ENCODE results near the gene CFAP65.

The CFAP65 gene

GRCh38 chr2:219034823-219035222 is 6.5 kb downstream of the CFAP65 start:
- no peak for DNase-seq

GRCh38 chr2:219032051-219032745 is 9.1 kb downstream of the CFAP65 start:
- no peak for DNase-seq

- no peak for DNase-seq
Measured at GRCh38 chr2:219031005-219031738, 10.1 kb downstream of the CFAP65 start.

GRCh38 chr2:219030177-219030940 is 11.0 kb downstream of the CFAP65 start:
- DNase-seq = no peak

GRCh38 chr2:219029829-219030165 is 11.5 kb downstream of the CFAP65 start:
- DNase-seq = peak in 50 of 51 donors; percentile 20 to 91 (median 65)

- DNase-seq = no peak
Measured at GRCh38 chr2:219028996-219029828, 12.1 kb downstream of the CFAP65 start.

GRCh38 chr2:219028141-219028540 is 13.2 kb downstream of the CFAP65 start:
- no peak for DNase-seq

- no peak for DNase-seq
Measured at GRCh38 chr2:219027511-219028055, 13.7 kb downstream of the CFAP65 start.

- DNase-seq = no peak
Measured at GRCh38 chr2:219026946-219027345, 14.4 kb downstream of the CFAP65 start.

GRCh38 chr2:219025637-219026585 is 15.4 kb downstream of the CFAP65 start:
- DNase-seq = peak in 40 of 51 donors; percentile 6 to 87 (median 61)

GRCh38 chr2:219024059-219024458 is 17.3 kb downstream of the CFAP65 start:
- no peak for DNase-seq

- no peak for DNase-seq
Measured at GRCh38 chr2:219023045-219023605, 18.2 kb downstream of the CFAP65 start.

GRCh38 chr2:219022616-219023015 is 18.7 kb downstream of the CFAP65 start:
- DNase-seq = no peak

- no peak for DNase-seq
Measured at GRCh38 chr2:219022041-219022440, 19.3 kb downstream of the CFAP65 start.

GRCh38 chr2:219021591-219021990 is 19.7 kb downstream of the CFAP65 start:
- no peak for DNase-seq

GRCh38 chr2:219020604-219021365 is 20.5 kb downstream of the CFAP65 start:
- DNase-seq = no peak

GRCh38 chr2:219019436-219019835 is 21.9 kb downstream of the CFAP65 start:
- no peak for DNase-seq

GRCh38 chr2:219018726-219019125 is 22.6 kb downstream of the CFAP65 start:
- no peak for DNase-seq

GRCh38 chr2:219018286-219018685 is 23.0 kb downstream of the CFAP65 start:
- DNase-seq = no peak

Measured in hypothalamus (tissue), 51 donors.